Right ventricle myocardium superior (tissue), 1 donor: ENCODE results near the gene MRPL41. TPM values are rescaled to one million over a fixed set of nuclear protein-coding genes. Genes with fewer than 3 reads are reported as not detected.
"Not testable (repeated sequence)": the region's sequence is repeated elsewhere in the genome, so short reads cannot be mapped to it uniquely, and the experiment has no call there.

Experiments used
- ATAC-seq: fragments of 200-7000 bp; cut with Tn5 transposase; one replicate; pipeline ENCODE4 v1.9.1; 2020; ENCODE audit warnings: mild to moderate bottlenecking; ENCODE audit not compliant: poor library complexity
- DNase-seq: peaks from one replicate; pipeline ENCODE4 v3.0.0-alpha.2; 2020
- intact Hi-C: fragments of 100-400 bp; cut with DNase I; formaldehyde crosslinking; loops from one replicate; pipeline ENCODE4 v1.11.2; 2022
- total RNA-seq: library from RNA; stranded (reverse); fragmentation: NEBNext Ultra II Directional; extraction: Animal tissue kit (Norgen Biotek cat#: 25700); gene quantifications from one replicate; pipeline ENCODE4 v1.2.1, GENCODE V29; 2021
- donor health status: DM: no; HTN: yes; CAD: no; lungs with severe emphysema.

MRPL41 gene
- total RNA-seq, 1 donor from 2014 or later: 272 TPM

DNA sequence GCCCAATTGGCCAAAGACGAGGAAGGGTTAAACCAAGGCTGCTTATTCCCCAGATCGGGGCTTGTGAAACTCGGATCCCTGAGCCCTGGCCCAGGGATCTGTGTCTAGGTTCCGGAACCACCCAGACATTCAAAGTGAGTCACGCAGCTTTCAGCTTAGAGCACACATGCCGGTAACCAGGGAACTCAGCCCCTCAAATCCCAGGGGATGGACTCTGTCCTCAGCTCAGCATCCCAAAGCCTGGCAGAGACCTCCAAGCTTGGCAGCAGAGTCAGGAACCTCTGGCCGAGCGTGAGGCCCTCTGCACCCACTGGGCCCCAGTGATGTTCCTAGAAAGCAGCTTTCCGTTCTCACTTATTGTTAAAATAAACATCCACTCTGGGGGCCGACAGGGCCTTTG, 6.6 kb upstream of the MRPL41 start:
- no peak for ATAC-seq
- no peak for DNase-seq
- intact Hi-C loops: no loop called here

- ATAC-seq (no peak), DNase-seq (no peak)
- intact Hi-C loops: no loop called here
Measured at GRCh38 chr9:137547687-137548543, 3.8 kb upstream of the MRPL41 start.

DNA sequence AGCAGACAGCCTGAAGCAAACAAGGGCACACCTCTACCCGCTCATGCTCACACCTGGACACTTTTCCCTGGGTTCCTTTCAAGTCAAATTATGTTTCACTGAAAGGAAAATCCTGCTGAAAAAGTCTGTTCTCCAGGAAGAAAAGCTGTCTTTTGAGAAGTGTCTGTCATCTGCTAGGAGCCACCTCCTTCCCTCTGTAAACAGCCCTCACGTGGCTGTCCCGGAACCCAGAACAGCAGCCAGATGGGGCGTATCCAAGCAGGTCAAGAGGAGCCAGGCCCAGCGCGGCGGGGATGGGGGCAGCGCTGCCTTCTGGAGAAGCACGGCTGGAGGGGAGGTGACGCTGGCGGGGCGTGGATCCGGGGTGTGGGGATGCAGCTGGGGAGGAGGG, 1.5 kb upstream of the MRPL41 start, which contains the start of gene PNPLA7:
PNPLA7 (minus strand) TSS at position 172 of the 391 bp plus-strand sequence. CDS start 205 bp downstream, outside the sequence.
- intact Hi-C loops: no loop called here
- peak; percentile 94 for DNase-seq
- ATAC-seq: peak; percentile 85

DNA sequence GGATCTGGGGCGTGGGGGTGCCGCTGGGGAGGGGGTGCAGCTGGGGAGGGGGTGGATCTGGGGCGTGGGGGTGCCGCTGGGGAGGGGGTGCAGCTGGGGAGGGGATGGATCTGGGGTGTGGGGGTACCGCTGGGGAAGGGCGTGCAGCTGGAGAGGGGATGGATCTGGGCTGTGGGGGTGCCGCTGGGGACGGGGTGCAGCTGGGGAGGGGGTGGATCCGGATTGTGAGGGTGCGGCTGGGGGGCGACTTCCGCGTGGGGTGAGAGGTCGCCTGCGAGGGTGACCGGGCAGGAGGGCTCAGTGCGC, 768 bp upstream of the MRPL41 start:
- intact Hi-C loops, DNase-seq, ATAC-seq: not testable (repeated sequence)

GRCh38 chr9:137552022-137552768, 516 bp downstream of the MRPL41 start:
- DNase-seq (peak; percentile 49), ATAC-seq (peak; percentile 16)
- intact Hi-C loops: no loop called here

DNA sequence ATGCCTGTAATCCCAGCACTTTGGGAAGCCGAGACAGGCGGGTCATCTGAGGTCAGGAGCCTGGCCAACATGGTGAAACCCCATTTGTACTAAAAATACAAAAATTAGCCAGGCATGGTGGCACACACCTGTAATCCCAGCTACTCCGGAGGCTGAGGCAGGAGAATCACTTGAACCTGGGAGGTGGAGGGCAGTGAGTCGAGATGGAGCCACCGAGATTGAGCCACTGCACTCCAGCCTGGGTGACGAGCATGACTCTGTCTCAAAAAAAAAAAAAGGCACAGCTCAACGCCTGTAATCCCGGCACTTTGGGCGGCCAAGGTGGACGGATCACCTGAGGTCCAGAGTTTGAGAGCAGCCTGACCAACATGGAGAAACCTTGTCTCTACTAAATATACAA, 2.0 kb downstream of the MRPL41 start:
- DNase-seq, intact Hi-C loops, ATAC-seq: not testable (repeated sequence)

DNA sequence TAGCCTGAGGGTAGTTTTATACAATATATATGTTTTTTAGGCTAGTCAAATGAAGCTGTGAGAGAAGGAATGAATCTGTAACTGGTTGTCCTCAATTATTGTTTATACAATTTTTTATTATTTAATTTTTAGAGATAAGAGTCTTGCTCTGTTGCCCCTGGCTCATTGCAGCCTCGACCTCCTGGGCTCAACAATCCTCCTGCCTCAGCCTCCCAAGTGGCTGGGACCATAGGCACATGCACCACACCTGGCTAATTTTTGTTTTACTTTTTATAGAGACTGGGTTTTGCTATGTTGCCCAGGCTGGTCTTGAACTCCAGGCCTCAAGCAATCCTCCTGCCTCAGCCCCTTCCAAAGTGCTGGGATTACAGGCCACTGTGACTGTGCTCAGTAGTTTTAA, 2.7 kb downstream of the MRPL41 start:
- ATAC-seq: no peak
- DNase-seq: no peak
- intact Hi-C loops: no loop called here

- intact Hi-C loops: no loop called here
- no peak for DNase-seq
Measured at GRCh38 chr9:137555179-137555578, 3.5 kb downstream of the MRPL41 start.

DNA sequence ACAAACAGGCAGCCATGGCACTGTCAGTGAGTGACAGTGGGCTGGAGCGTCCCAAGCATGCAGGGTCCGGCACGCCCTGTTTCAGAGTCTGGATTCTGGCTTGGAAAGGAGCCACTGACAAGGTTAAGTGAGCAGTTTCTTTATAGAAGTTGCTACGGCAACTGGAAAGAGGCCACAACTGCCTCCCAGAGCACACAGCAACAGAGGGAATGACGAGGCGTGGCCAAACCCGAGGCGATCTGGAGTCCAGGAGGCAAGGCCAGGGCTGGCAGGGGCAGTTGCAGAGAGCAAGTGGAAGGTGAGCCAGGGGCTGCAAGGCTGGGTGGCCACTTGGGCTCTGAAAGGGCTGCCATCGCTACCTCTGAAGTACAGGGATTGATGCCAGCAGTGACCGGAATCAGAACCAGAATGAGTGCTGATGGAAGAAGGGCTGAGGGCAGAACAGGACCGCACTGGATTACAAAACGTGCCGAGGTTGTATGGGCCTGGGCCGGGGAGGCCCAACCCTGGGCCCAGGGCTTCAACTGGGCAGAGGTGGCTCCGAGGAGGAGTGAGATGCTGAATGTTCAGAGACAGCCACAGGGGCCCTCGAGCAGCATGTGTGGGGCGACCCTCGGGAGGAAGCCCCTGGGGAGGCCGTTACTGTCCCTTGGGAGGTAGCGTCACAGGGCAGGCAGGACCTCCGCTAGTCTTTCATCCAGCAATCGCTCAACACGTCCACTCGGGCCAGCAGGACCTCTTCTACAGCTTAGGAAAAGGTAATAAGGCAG, 4.6 kb downstream of the MRPL41 start:
- DNase-seq (no peak), ATAC-seq (peak; percentile 21)
- intact Hi-C loops: no loop called here

More at GRCh38 chr9:137555179-137555578, 3.5 kb downstream of the MRPL41 start:
- no peak for ATAC-seq

DNA sequence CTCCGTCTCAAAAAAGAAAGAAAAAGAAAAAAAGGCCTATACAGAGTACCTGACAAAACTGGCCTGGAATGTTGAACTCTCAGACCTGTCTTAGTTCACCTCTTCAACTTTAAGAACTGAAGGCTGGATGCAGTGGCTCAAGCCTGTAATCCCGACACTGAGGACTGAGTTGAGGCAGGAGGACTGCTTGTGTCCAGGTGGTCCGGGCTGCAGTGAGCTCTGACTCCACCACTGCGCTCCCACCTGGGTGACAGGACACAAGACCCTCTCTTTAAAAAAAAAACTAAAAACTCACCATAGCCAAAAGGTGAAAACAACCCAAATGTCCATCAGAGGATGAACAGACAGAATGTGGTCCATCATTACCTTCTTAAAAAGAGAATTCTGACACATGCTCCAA, 6.4 kb downstream of the MRPL41 start:
- intact Hi-C loops: no loop called here
- ATAC-seq: no peak
- no peak for DNase-seq

- no peak for DNase-seq
- intact Hi-C loops: no loop called here
- ATAC-seq: no peak
Measured at GRCh38 chr9:137564134-137564533, 12.5 kb downstream of the MRPL41 start.

- DNase-seq: no peak
- no peak for ATAC-seq
- intact Hi-C loops: no loop called here
Measured at GRCh38 chr9:137564817-137565411, 13.2 kb downstream of the MRPL41 start.

GRCh38 chr9:137568445-137568844, 16.8 kb downstream of the MRPL41 start:
- DNase-seq, intact Hi-C loops, ATAC-seq: not testable (repeated sequence)

GRCh38 chr9:137569609-137570203, 18.0 kb downstream of the MRPL41 start:
- intact Hi-C loops: no loop called here
- ATAC-seq (no peak), DNase-seq (no peak)

DNA sequence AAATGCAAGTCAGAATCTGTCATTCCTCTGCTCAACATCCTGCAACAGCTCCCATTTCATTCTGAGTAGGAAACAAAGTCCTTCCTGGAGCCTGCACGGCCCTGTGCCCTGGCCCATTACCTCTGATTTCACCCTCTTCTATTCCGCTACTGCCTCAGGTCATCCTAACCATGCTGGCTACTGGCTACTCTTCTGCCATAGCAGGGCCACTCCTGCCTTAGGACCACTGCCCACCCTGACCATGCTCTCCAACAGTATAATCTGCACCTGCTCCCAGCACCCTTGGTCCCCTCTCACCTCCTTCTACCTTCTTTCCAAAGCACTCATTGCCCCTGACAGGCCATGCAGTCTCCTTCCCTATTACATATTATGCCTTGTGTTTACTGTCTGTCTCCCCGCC, 18.9 kb downstream of the MRPL41 start:
- ATAC-seq: no peak
- DNase-seq: no peak
- intact Hi-C loops: no loop called here

DNA sequence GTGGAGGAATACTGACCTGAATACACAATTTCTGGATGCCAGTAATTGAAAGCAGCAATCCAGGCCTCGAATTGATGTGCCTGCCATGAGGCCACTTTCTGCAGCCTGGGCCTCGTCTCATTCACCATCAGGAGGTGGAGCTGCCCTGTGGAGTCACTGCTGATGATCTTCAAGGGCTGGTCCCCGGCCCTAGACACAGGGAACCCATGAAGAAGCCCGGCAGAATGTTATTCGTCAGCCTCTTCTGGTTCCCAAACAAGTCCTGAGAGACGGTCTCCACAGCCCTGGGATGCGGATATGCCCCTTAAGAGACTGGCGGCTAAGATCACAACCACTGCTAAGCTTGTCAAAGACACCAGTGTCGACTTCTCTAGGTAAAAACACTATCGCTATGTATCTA, 22.5 kb downstream of the MRPL41 start:
- intact Hi-C loops: no loop called here
- DNase-seq (no peak), ATAC-seq (no peak)

- intact Hi-C loops: no loop called here
- no peak for ATAC-seq
- no peak for DNase-seq
Measured at GRCh38 chr9:137575364-137575715, 23.7 kb downstream of the MRPL41 start.

DNA sequence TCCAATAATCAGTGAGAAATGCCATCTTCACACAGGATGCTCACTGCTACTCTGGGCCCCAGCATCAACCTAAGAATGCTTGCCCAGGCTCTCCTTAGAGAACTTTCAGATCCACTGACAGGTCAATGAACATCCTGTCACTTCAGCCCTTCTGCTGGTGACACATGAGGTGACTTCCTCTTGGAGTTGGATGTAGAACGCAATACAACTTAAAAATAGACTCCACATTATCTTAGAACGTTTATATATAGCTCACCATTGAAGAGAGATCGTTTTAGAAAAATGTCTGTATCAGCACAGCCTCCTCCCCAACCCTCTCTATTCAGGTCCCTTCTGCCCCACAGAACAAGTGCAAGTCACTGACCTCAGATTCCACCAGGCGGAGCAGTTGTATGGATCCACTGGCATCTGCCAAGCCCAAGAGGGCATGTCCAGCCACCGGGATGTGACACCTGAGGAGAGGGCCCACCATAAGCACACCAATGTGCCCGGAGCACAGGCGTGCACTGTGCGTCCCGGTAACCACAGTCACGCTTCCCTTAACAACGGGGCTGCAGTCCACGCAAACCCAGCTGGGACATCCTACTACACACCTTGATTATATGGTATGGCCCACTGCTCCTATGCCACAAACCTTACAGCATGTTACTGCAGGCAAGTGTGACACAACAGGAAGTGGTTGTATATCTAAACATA, 24.2 kb downstream of the MRPL41 start:
- no peak for DNase-seq
- intact Hi-C loops: no loop called here
- ATAC-seq: peak; percentile 57
